NCI-H2196 (cell line): ENCODE results near the gene GRXCR1.

Experiments used
- DNase-seq: peaks from one replicate; lab custom pipeline; 2025; ENCODE audit not compliant: unreplicated experiment; lab: John Stamatoyannopoulos, UW

Gene GRXCR1

GRCh38 chr4:42927946-42928345 is 35.4 kb downstream of the GRXCR1 start:
- no peak for DNase-seq

DNA sequence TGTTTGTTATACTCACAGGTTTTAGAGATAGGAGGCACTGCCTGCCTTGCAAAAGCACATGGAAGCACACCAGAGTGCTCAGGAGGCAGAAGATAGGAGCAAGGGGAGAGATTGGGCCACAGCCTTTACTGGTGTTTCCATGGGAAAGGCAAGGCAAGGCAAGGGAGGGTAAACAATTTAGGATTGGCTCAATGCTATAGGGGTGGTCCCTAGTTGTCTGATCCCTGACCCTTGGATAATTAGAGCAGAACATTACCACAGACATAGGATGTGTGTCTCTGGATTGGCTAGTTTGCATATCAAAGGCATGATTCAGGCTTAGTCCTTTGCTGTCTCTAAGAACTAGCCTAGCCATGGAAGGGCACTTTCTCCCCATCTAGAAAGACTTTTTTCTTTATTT is 36.1 kb downstream of the GRXCR1 start:
- no peak for DNase-seq

GRCh38 chr4:42942216-42942615 is 49.7 kb downstream of the GRXCR1 start:
- DNase-seq: no peak

DNA sequence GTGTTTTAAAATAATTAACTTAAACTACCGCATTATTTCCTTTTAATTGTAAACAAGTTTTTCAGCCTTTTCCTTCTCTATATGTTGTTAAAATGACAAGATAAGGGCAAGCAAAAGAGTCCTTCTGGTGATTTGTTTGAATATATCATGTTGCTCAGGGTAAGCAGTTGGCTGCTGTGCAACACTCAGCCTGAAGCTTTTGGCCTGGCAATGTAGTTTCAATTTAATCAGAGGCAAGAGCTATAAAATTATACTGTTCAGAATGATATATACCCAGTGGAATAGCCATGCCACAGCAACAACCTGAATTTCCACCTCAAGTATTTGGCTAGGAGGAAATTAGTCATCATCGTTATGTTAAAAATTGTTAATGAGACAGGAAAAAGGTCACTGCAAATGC is 53.4 kb downstream of the GRXCR1 start:
- DNase-seq: no peak

- DNase-seq: no peak
Measured at GRCh38 chr4:42953321-42953720, 60.8 kb downstream of the GRXCR1 start.

GRCh38 chr4:42954963-42955669 is 62.6 kb downstream of the GRXCR1 start:
- no peak for DNase-seq

DNA sequence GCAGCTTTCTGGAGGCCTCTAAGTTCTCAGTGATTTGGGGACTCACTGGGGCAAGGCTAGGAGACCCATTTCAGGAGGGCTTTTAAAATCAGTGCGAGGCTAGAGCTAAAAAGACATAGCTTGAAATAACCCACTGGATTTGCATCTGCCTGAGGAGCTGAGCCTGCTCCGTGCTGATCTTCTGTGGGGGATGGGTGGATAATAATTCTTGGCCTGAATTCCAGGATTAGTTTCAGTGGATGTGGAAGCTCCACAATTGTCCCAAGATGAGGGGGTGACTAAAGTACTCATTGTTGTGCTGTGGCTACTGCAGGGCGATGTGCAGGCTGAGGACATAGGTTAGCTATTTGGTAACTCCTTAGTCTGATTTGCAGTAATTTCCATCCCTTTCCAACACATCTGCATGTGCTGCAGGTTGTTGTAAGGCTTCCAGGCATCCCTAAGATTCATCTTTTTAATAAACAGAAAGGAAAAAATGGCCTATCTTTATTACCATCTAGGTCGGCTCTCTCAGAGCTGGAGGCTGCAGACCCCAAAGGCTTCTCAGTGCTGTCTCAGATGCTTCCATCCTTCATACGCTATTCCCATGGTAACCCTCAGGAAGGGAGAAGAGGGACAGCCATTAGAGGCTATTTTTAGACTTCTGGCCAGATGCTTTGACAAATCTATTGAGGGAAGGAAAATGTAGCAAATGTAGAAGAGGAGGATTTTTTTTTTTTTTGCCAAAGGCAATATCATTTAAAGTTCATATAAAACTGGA is 63.4 kb downstream of the GRXCR1 start:
- no peak for DNase-seq

DNA sequence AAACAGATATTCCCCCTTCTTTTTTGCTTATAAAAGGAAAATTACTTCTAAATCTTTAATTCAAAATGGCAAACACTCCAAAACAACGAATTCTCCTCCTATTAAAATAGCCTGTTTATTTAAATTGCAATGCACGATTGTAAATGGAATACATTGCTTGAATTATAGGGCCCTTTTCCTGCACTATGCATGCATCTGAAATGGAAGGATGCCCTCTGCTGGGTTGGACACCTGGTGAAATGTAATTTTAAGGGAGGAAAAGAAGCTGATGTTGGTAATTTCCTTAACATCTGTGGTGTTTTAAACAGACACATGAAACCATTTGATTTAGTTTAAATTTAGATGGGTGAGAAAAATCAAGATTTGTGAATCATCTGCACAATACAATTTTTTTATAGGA is 72.8 kb downstream of the GRXCR1 start:
- DNase-seq: no peak

DNA sequence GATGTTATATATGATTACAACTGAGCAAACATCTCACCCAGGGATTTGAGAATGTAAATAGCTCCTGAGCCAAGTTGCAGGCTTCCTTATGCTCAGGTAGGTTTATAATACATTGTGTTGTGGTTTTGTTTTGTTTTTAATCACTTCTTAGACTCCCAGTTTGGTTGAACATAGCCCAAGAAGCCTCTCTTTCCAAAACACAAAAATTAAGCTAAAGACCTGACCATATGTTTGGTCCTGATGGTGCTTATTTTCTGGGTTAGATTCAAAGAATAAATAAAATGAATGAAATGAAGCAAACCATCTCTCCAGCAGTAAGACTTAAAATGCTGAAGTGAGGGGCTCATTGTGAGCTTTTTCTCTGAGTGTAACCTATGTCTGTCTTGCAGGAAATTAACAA is 93.5 kb downstream of the GRXCR1 start:
- no peak for DNase-seq

DNA sequence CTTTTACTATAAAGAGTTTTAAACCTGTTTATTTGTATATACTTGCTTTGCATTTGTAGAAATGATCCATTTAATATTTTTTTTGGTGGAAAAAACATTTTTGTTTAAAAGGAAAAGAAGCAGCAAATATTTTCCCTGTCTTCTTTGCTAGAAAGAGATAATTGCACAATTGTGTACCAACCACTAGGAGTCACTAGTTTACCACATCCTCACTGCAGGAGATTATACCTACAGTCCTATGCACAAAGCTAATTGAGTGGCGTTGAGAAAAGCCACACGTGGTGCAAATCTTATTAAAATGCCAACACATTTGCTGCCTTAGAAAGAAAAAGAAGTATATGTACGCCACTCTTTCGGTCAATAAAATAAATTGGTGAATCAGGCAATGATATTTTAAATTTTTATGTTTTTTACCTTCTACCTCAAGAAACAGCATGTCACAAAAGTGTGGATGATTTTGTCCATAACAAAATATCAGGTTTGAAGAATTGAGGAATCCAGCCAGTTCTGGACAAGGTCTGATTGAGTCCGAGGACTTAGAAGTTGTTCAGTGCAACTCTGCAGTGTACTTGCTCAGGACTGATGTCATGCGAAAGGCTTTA is 102.9 kb downstream of the GRXCR1 start:
- DNase-seq: peak; percentile 4

DNA sequence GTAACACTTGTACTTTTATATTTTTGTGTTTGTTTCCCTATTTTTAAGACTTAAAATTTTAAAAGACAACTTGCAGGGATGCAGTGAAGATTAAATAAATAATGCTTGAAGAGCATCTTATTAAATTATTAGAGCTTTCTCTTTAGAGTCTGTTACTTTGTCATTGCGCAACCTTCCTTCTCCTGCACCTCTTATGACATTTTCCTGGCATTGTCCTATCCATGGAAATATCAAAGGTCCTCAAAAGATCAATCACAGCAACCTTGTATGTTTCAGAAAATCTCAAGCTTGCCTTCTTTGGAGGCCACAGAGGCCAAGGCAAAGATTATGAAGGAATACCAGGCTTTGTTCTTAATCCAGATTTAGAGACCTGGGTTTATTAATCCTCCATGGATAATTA is 116.3 kb downstream of the GRXCR1 start:
- no peak for DNase-seq

DNA sequence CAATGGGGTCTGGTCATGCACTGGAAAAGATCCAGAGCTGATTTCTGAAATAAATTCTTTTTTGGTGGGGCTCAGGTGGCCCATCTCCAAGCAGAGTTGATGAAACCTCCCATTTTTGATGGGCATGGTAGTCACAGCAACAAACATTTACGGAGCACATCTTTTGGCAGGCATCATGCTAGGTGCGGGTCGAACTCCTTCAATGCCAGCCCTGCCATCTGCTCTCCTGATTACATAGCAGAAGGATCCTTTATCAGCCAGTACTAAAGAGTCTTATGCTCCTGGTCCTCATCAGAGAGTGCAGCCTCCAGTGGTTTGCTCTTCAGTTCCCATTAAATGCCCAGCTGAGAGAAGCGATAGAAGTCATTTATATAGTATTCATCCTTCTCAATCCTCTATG is 121.7 kb downstream of the GRXCR1 start:
- DNase-seq: no peak

- no peak for DNase-seq
Measured at GRCh38 chr4:43041632-43042031, 149.1 kb downstream of the GRXCR1 start.

DNA sequence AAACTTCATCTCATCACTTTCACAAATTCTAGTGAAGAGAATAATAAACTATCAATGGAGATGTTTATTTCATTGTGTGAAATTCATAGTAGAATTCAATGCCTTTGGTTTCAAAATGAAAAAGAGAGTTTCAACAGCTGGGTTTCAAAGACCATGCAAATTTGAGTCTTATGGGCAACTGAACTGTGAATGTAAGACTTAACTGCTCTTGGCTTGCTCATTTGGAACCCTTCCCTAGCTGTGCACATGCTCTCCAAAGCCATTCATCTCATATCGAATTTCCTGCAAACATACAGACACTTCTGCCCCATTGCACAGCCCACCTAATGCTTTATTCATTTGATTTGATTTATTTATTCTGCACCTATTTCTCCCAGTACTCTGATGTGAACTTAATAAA is 154.5 kb downstream of the GRXCR1 start:
- no peak for DNase-seq

DNA sequence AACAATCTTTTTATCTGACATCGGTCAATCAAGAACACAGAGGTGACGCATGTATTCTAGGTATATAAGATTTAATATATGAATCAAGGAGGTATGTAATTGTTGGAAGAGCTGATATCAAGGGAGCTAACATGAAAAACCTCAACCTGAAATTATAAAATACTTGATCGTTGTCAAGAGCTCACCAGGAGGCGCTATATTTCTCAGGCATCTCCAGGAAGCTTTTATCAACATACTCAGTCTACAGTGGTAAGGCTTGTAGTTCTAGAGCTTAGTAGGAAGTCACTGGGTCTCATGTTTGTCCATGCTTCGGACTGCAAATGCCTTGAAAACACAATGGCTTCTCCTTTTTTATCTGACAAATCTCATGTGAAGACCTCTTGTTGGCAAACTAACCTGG is 156.1 kb downstream of the GRXCR1 start:
- no peak for DNase-seq

DNA sequence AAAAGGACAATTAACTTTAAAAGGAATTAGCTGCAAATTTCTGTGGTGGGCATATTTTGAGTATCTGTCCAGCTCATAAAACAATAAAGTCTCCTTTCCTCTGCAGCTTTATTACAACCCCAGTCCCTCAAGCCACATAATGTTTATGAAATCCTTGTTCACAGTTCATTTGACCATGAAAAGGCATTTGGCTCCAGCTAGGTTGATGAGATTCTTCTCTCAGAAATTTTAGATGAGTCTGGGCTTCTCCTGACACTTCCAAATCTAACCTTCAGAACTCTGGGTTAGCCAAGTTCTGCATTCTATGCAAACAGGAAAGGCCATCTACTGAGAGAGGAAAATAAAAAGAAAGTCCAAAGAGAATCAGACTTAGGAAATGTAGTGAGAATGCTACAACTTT is 156.8 kb downstream of the GRXCR1 start:
- no peak for DNase-seq

- DNase-seq: no peak
Measured at GRCh38 chr4:43066415-43066814, 173.9 kb downstream of the GRXCR1 start.

DNA sequence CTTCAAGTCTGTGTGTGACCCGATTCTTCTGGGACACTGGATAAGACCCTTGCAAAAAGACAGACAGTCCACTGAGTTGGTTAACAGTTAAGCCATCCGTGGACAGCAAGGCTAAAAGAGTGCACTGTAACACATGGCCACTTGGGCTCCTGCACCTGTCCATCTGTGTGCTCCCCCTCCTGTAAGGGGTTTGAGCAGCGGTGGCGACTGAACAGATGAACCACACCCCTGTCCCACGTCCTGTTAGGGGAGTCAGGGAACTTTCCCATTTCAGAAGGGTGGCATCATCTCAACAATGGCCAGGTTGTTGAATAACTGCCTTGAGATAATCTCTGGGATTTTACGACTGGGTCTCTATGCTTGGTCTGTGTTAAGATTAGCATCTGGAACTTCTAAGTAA is 178.6 kb downstream of the GRXCR1 start:
- no peak for DNase-seq
